HG03354 (cell line): Measurements from ENCODE around the gene EPG5.

ENCODE experiments used
- ATAC-seq: cut with Tn5 transposase; IDR thresholded peaks from one replicate; pipeline ENCODE4 v1.9.1; 2021; ENCODE audit warnings: mild to moderate bottlenecking; ENCODE audit not compliant: unreplicated experiment, poor library complexity, severe bottlenecking

Gene EPG5

GRCh38 chr18:45879681-45880655 lies 87.2 kb downstream of the EPG5 start:
- ATAC-seq, result peak; percentile 94

GRCh38 chr18:45877403-45877802 lies 89.7 kb downstream of the EPG5 start:
- ATAC-seq, result no peak

- ATAC-seq, result no peak
Observed at GRCh38 chr18:45876161-45876560, 91.0 kb downstream of the EPG5 start.

- peak; percentile 86 for ATAC-seq
Observed at GRCh38 chr18:45874491-45875184, 92.5 kb downstream of the EPG5 start.

- no peak for ATAC-seq
Observed at GRCh38 chr18:45871431-45872084, 95.6 kb downstream of the EPG5 start.

GRCh38 chr18:45870419-45870818 lies 96.7 kb downstream of the EPG5 start:
- no peak for ATAC-seq

- ATAC-seq, result no peak
Observed at GRCh38 chr18:45865466-45865865, 101.7 kb downstream of the EPG5 start.

- no peak for ATAC-seq
Observed at GRCh38 chr18:45864081-45864480, 103.0 kb downstream of the EPG5 start.

- no peak for ATAC-seq
Observed at GRCh38 chr18:45863469-45863868, 103.7 kb downstream of the EPG5 start.

- no peak for ATAC-seq
Observed at GRCh38 chr18:45861926-45862325, 105.2 kb downstream of the EPG5 start.

- no peak for ATAC-seq
Observed at GRCh38 chr18:45860971-45861370, 106.2 kb downstream of the EPG5 start.

- no peak for ATAC-seq
Observed at GRCh38 chr18:45860492-45860891, 106.6 kb downstream of the EPG5 start.

GRCh38 chr18:45859334-45859733 lies 107.8 kb downstream of the EPG5 start:
- no peak for ATAC-seq

- ATAC-seq, result no peak
Observed at GRCh38 chr18:45856531-45856930, 110.6 kb downstream of the EPG5 start.

- no peak for ATAC-seq
Observed at GRCh38 chr18:45854036-45854586, 113.0 kb downstream of the EPG5 start.

GRCh38 chr18:45852631-45853030 lies 114.5 kb downstream of the EPG5 start:
- ATAC-seq, result no peak

- ATAC-seq, result no peak
Observed at GRCh38 chr18:45851161-45851925, 115.8 kb downstream of the EPG5 start.

- peak; percentile 69 for ATAC-seq
Observed at GRCh38 chr18:45850021-45850420, 117.1 kb downstream of the EPG5 start.

- ATAC-seq, result peak; percentile 5
Observed at GRCh38 chr18:45849529-45849928, 117.6 kb downstream of the EPG5 start.
